HG02588 (cell line): ENCODE data around the gene RIMS4.

Source experiments
- ATAC-seq: cut with Tn5 transposase; IDR thresholded peaks from one replicate; pipeline ENCODE4 v1.9.1; 2021; ENCODE audit warnings: mild to moderate bottlenecking, moderate library complexity; ENCODE audit not compliant: unreplicated experiment

Gene RIMS4

GRCh38 chr20:44796758-44797457, 13.4 kb downstream of the RIMS4 start:
- no peak for ATAC-seq

GRCh38 chr20:44796311-44796710, 14.0 kb downstream of the RIMS4 start:
- ATAC-seq = no peak

GRCh38 chr20:44795836-44796235, 14.5 kb downstream of the RIMS4 start:
- no peak for ATAC-seq

GRCh38 chr20:44792796-44793195, 17.6 kb downstream of the RIMS4 start:
- no peak for ATAC-seq

- no peak for ATAC-seq
These were observed 19.5 kb downstream of the RIMS4 start for GRCh38 chr20:44790638-44791393.

- ATAC-seq = no peak
These were observed 21.5 kb downstream of the RIMS4 start for GRCh38 chr20:44788706-44789456.

GRCh38 chr20:44787299-44787698, 23.0 kb downstream of the RIMS4 start:
- no peak for ATAC-seq

- ATAC-seq = no peak
These were observed 24.6 kb downstream of the RIMS4 start for GRCh38 chr20:44785768-44786167.

- no peak for ATAC-seq
These were observed 25.7 kb downstream of the RIMS4 start for GRCh38 chr20:44784688-44785087.

- ATAC-seq = no peak
These were observed 28.6 kb downstream of the RIMS4 start for GRCh38 chr20:44781791-44782190.

GRCh38 chr20:44781118-44781517, 29.2 kb downstream of the RIMS4 start:
- no peak for ATAC-seq

GRCh38 chr20:44780226-44780625, 30.1 kb downstream of the RIMS4 start:
- no peak for ATAC-seq

GRCh38 chr20:44776980-44777379, 33.4 kb downstream of the RIMS4 start:
- no peak for ATAC-seq

GRCh38 chr20:44773070-44773829, 37.1 kb downstream of the RIMS4 start:
- ATAC-seq = no peak

GRCh38 chr20:44772636-44773035, 37.7 kb downstream of the RIMS4 start:
- no peak for ATAC-seq

- no peak for ATAC-seq
These were observed 39.2 kb downstream of the RIMS4 start for GRCh38 chr20:44771172-44771535.

- ATAC-seq = no peak
These were observed 39.7 kb downstream of the RIMS4 start for GRCh38 chr20:44770484-44771171.

GRCh38 chr20:44769481-44769863, 40.9 kb downstream of the RIMS4 start:
- ATAC-seq = no peak

- no peak for ATAC-seq
These were observed 41.4 kb downstream of the RIMS4 start for GRCh38 chr20:44768854-44769480.

GRCh38 chr20:44768256-44768655, 42.1 kb downstream of the RIMS4 start:
- ATAC-seq = no peak
